Stimulated activated CD4-positive, alpha-beta T cell treated with anti-CD3 and anti-CD28 coated beads, Interleukin-4, amount 100 ng/mL, for 24 hours (primary cell): Measurements from ENCODE around the gene RMI1.

ENCODE experiments used
- DNase-seq: peaks from one replicate; pipeline ENCODE4 v3.0.0-alpha.2; 2020

The RMI1 gene

GRCh38 chr9:83971485-83971884 lies 9.1 kb upstream of the RMI1 start:
- DNase-seq = no peak

DNA sequence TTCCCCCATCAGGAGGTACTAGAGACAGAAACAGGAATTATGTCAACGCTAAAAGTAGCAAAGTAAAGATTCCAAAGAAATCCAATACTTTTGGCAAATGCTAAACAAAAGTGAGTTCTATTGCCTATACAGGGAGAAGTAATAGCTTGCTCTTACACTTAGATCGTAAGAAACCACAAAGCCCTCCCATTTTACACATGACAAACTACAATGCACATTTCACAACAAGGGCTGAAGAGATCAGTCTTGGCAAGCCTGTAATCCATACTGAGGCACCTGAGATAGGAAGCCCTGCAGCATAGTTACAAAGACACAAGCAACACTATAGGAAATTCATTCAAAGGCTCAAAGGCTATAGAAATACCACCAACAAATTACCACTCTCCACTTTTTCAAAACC lies 8.3 kb upstream of the RMI1 start:
- DNase-seq = no peak

- no peak for DNase-seq
Observed at GRCh38 chr9:83975300-83975699, 5.3 kb upstream of the RMI1 start.

DNA sequence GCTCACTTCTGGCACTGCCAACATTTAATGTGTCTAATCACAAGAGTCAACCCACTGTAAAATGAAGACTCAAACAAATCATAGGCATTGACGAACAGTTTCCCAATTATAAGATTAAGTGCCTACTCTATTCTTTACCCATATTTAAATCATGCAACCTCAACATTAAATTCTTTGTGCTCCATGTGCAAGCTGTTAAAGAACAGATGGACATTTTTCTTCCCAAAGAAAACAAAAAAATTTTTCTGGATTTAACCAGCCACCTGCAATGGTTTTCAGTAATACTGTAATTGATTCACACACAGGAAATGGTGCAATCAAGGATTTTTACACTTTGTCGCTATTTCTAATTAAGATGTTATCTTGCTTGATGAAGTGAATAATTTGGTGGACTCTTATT lies 4.2 kb upstream of the RMI1 start:
- no peak for DNase-seq

- DNase-seq = no peak
Observed at GRCh38 chr9:83977196-83977595, 3.4 kb upstream of the RMI1 start.

DNA sequence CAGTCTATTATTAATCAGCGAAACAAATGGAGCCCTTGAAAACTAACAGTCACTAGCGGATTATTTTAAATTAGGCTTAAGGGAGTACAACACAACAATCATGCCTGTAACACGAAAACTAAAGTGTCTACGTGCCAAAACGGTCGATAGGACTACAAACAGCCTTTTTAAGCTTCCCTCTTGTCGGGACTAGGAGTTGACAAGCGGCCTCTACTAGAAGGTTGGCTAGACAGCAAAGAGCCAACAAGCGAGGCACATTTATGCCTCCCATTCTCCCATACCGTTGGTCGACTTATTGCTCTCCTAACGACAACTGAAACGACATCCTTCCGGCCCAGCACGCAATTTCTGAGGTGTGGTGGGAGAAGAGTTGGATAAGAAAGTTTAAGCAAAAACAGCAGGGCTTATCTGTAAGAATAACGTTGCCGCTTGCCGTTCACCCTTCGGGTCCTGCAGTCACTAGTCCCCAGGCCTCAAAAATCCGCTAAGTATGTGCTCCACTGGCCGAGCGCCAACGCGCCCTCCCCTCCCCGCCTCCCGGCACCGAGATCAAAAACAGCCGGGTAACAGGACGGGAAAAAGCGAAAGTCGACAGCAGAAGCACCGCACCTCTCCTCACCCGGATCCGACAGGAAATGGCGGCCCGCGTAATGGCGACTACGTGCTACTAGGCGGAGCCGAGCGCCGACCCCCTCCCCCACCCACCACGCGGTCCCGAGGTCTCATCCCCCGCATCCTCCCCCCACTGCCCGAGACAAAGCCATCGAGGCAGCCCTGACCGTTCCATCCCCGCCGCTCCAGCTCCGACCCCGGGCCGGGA lies 1.4 kb upstream of the RMI1 start:
- DNase-seq = peak; percentile 90

- DNase-seq = peak; percentile 100
Observed at GRCh38 chr9:83979812-83980394, 702 bp upstream of the RMI1 start, which contains the start of gene HNRNPK. Gene HNRNPK (minus strand): TSS chr9:83980215. CDS start chr9:83978252, 1,963 bp downstream.

- DNase-seq = peak; percentile 46
Observed at GRCh38 chr9:83981126-83981871, 694 bp downstream of the RMI1 start.

- DNase-seq = no peak
Observed at GRCh38 chr9:83986195-83986594, 5.6 kb downstream of the RMI1 start.

GRCh38 chr9:83986765-83987401 lies 6.3 kb downstream of the RMI1 start:
- no peak for DNase-seq

- no peak for DNase-seq
Observed at GRCh38 chr9:83987402-83987791, 6.8 kb downstream of the RMI1 start.

DNA sequence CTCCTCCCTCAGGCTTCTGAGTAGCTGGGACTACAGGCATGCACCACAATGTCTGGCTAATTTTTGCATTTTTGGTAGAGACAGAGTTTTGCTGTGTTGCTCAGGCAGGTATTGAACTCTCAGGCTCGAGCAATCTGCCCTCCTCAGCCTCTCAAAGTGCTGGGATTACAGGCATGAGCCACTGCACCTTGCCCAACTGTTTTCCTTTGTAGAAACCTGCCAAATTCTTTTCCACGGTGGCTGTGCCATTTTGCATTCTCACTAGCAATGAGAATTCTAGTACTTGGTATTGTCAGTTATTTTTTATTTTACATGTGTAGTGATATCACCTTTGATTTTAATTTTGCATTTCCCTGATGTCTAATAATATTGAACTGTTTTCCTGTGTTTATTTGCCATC lies 7.8 kb downstream of the RMI1 start:
- no peak for DNase-seq

DNA sequence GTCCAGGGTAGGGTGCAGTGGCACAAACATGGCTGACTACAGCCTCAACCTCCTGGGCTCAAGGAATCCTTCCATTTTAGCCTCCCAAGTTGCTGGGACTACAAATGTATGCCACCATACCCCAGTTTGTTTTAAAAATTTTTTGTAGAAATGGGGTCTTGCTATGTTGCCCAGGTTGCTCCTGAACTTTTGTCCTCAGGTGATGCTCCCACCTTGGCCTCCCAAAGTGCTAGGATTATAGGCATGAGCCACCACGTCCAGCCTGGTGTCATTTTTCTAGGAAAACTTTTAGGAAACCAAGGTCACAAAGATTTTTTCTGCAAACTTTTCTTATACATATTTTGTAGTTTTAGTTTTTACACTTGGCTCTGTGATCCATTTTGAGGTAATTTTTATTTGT lies 10.8 kb downstream of the RMI1 start:
- DNase-seq = no peak

DNA sequence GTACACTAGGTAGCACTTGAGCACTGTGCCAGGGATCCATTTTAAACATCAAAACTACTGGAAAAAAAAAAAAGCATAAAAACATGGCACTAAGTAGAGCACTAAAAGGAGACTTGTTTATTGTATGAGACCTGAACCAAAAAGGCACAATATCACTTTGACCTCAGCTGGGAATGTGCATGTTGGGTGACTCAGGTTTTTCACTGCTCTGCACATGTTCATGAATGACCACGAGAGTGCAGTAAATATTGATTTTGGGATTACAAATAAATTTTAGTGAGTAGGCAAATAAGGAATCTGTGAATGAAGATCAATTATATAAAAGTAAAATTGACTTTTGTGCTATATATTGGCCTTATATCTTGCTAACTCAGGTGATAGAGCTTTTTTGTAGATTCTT lies 11.8 kb downstream of the RMI1 start:
- no peak for DNase-seq

GRCh38 chr9:83992901-83993300 lies 12.3 kb downstream of the RMI1 start:
- DNase-seq = no peak

DNA sequence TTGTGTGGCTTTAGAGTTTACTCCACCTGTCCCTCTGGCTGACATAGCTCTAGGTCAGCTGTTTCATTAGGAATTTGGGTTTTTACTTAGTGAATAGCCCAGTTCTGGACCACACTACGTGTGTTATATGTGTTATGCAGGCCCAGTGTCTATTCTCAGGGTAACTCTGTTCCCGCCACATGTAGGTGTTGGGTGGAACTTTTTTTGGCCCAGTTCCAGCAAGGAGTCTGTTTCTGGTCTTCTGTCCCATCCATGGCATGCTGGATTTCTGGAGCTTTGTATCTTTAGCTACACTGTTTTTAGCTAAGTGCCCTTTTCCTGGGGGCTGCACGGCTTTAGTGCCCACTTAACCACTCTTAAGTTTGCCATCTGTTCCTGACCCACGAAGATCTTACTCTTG lies 15.5 kb downstream of the RMI1 start:
- DNase-seq = no peak

DNA sequence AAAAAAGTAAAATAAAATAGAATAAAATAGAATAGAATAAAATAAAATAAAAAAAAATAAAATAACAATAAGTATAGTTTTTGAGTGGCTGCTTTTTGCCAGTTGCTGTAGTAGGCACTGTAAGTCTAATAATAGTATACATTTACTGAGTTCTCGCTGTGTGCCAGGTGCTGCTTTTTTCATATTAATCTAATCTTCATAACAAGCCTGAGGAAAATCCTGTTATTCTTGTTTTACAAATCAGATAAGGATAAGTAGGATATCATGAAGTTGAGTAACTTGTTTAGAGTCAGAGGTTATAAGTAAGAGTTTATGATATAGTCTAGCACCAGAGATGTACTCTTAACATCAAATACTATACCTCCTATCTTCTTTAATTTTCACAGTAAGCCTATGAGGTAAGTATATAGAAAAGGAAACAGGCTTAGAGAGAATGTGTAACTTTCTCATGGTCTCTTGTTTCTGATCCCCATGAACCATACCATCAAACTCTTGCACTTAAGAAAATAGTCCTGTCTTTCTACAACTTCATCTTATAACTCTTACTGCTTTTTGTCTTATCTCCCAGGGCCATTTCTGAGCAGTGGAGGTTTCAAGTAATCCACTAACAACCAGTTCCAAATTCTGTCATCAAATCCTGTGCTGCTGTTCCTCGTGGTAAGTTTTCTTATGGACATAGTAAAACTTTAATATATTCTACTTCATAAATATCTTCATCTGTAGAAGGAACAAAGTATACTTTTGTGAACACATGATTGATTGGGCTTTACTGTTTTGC lies 18.7 kb downstream of the RMI1 start:
- no peak for DNase-seq

GRCh38 chr9:84000186-84000585 lies 19.6 kb downstream of the RMI1 start:
- no peak for DNase-seq

- DNase-seq = no peak
Observed at GRCh38 chr9:84001621-84002020, 21.0 kb downstream of the RMI1 start.

DNA sequence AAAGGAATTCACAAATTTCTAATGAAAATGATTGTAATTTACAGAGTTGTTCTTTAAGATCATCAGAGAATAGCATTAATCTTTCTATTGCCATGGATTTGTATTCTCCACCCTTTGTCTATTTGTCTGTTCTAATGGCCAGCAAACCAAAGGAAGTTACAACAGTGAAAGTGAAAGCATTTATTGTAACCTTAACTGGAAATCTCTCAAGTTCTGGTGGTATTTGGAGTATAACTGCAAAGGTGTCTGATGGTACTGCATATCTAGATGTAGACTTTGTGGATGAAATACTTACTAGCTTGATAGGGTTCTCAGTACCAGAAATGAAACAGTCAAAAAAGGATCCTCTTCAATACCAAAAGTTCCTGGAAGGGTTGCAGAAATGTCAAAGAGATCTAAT lies 21.7 kb downstream of the RMI1 start:
- no peak for DNase-seq

DNA sequence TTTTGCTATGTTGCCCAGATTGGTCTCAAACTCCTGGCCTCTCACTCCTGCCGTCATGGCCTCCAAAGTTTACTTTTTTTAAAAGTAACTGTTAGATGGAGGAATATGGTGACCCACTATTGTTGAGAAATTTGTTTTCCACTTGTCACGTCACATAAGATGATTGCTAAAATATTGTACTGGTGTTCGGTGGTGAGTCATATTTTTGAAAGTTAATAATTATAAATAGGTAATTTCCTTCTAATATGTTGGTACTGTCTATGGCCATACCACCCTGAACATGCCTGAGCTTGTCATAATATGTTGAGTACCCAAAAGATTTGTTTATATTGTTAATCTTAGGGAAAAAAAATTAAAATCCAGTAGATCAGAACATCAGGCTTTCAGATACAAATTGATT lies 22.6 kb downstream of the RMI1 start:
- no peak for DNase-seq

- no peak for DNase-seq
Observed at GRCh38 chr9:84007662-84008061, 27.1 kb downstream of the RMI1 start.
